ENCODE data around the gene ZBTB24.

ZBTB24 gene

GRCh38 chr6:109441069-109441816 lies 41.8 kb downstream of the ZBTB24 start:
- peak overlapping the region; percentile 83 for H3K4me3 ChIP-seq (ENCODE audit: low read depth, low read length)
- TF ChIP-seq CTCF (IDR thresholded peaks at IDR 0.05; ENCODE audit: low read depth, low read length): no peak

GRCh38 chr6:109440331-109441068 lies 42.5 kb downstream of the ZBTB24 start, which contains the start of the genes PPIL6 and SMPD2:
Gene PPIL6 (minus strand): TSS chr6:109440628. CDS start chr6:109440590, 38 bp downstream.
Gene SMPD2 (plus strand): TSS chr6:109440724. CDS start chr6:109441122, 398 bp downstream.
- 0 out of 2 replicates have a peak, but pooled peaks have one; percentile 21 for TF ChIP-seq CTCF (IDR thresholded peaks at IDR 0.05; ENCODE audit: low read depth, low read length)

GRCh38 chr6:109436041-109436440 lies 47.0 kb downstream of the ZBTB24 start:
- no peak for TF ChIP-seq CTCF (IDR thresholded peaks at IDR 0.05; ENCODE audit: low read depth, low read length)
- no peak overlapping the region for H3K4me3 ChIP-seq (ENCODE audit: low read depth, low read length)

More at GRCh38 chr6:109440331-109441068, 42.5 kb downstream of the ZBTB24 start, which contains the start of the genes PPIL6 and SMPD2:
- H3K4me3 ChIP-seq (ENCODE audit: low read depth, low read length): peak within 1 kb of the TSS; percentile 83

GRCh38 chr6:109434456-109434855 lies 48.6 kb downstream of the ZBTB24 start:
- H3K4me3 ChIP-seq (ENCODE audit: low read depth, low read length): no peak overlapping the region
- TF ChIP-seq CTCF (IDR thresholded peaks at IDR 0.05; ENCODE audit: low read depth, low read length): no peak

- TF ChIP-seq CTCF (IDR thresholded peaks at IDR 0.05; ENCODE audit: low read depth, low read length): no peak
- H3K4me3 ChIP-seq (ENCODE audit: low read depth, low read length): no peak overlapping the region
These were observed 53.5 kb downstream of the ZBTB24 start for GRCh38 chr6:109429496-109429895.

GRCh38 chr6:109428889-109429477 lies 54.0 kb downstream of the ZBTB24 start:
- TF ChIP-seq CTCF (IDR thresholded peaks at IDR 0.05; ENCODE audit: low read depth, low read length): no peak
- no peak overlapping the region for H3K4me3 ChIP-seq (ENCODE audit: low read depth, low read length)

Data from WI38 (cell line).